NCI-H345 treated with DMSO at 0.1 percent for 48 hours (cell line): ENCODE data around the gene EXD3.
A peak's percentile ranks its signal among the peaks of the same experiment; 100 is the strongest.
"Not testable (repeated sequence)": the region's sequence is repeated elsewhere in the genome, so short reads cannot be mapped to it uniquely, and the experiment has no call there.

Experiments
- DNase-seq: peaks from one replicate; lab custom pipeline; 2025; ENCODE audit not compliant: unreplicated experiment; lab: John Stamatoyannopoulos, UW

EXD3 gene

DNA sequence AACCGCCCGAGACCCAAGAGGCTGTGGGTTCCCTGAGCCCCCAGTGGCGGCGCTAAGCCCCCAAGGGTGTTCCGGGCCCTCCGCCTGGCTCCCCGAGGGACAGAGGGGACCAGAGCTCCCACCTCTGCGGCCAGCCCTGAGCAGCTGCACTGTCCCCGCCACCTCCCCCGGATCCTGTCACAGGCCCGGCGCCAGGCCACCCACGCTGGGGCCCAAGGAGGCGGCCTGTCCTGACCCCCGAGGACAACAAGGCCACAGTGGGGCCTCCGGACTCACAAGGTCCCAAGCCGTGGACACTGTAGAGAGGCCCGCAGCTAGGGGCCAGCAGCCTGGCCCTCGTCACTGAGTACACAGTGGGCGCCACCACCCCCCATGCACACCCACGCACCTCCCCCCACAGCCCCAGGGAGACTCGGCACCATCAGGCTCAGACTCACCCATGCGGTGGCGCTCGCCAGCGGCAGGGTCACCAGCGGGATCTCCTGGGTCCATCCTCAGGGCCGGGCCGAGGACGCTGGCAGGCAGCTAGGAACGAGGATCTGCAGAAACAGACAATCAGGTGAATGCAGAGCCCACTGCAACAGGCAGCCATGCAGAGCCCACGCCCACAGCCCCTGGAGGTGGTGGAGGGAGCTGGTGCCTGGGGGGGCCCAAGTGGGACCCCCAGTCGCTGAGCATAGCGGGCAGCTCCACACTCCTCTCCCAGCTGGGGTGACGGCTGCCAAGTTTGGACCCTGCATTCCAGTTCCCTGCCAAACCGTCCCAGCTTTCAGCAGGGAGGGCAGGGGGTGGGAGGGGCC, 27.9 kb downstream of the EXD3 start:
- DNase-seq, result no peak

DNA sequence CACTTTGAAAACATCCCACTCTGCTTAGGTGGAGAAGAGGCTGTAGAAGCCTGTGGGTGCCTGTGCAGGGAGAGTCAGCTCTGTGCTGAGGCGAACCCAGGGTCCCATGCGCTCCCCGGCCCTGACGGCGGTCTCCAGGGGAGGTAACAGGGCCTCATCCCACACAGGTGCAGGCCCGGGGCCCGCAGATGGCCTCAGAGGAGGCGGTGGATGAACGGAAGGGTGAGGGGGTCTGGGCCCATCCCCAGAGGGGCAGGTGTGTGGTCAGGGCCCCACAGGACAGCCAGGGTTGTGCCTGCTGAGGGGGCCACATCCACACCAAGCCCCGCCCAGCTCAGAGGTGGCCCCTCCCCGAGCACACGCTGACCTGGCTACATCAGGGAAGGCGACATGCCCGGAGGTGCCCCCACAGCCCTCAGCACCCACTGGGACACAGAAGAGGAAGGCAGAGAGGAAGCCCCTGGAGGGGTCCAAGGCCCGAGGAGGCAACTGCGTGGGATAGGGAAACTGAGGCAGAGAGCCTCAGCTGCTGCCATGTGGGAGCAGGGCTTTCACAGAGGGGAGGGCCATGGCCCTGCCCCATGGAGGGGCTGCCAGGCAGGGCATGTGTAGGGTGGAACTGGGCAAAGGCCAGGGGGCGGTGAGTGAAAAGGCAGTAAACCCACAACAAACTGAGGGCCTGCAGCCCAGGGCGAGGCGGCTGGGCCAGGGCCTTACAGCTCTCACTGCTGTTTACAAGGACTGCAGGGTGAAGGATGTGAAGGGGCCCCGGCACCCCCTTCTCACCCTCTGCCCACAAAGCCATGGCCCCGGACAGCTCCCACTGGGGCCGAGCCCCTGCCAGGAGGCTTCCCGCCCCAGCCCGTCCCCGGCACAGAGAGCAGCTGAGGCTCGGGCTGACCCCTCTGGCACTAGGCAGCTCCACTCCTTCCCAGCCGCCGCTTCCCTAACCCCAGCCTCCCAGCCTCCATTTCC, 29.5 kb downstream of the EXD3 start:
- DNase-seq, result no peak

DNA sequence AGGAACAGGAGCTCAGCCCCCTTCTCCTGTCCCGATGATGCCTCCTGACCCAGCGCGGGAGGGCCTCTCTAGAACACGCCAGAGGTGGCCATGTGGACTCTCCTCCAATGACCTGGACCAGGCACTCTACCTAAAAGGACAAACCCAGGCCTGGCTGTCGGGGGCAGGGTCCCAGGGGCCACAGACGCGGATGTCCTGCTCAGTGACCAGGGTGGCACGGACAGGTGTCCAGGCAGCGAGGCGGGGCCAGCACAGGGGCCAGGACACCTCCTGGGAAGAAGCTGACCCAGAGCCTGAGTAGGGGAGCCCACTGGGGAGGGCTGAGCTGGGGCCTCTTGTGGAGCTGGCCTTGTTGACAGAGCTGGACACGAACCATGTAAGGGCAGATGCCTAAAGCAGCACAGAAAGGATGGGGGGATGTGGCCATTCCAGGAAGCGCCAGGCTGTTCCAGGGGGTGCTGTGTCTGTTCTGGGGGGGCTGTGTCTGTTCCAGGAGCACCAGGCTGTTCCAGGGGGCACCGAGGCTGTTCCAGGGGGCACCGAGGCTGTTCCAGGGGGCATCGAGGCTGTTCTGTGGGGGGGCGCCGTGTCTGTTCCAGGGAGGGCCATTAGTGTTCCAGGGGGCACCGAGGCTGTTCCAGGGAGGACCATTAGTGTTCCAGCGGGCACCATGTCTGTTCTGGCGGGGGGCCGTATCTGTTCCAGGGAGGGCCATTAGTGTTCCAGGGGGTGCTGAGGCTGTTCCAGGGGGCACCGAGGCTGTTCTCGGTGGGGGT, 30.5 kb downstream of the EXD3 start:
- no peak for DNase-seq

DNA sequence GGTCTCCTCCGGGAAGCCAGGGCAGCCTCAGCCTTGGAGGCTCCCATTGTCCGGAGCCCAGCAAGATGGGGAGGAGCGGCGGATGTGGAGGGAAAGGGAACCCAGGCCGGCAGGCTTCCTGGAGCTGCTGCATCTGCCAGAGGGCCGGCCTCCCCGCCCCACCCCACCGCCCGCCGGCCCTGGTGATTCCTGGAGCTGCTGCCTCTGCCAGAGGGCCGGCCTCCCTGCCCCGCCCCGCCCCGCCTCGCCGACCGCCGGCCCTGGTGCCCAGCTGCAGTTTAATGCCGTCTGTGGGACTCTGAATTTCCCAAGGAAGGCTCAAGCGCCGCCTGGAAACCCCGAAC, 31.6 kb downstream of the EXD3 start:
- no peak for DNase-seq

DNA sequence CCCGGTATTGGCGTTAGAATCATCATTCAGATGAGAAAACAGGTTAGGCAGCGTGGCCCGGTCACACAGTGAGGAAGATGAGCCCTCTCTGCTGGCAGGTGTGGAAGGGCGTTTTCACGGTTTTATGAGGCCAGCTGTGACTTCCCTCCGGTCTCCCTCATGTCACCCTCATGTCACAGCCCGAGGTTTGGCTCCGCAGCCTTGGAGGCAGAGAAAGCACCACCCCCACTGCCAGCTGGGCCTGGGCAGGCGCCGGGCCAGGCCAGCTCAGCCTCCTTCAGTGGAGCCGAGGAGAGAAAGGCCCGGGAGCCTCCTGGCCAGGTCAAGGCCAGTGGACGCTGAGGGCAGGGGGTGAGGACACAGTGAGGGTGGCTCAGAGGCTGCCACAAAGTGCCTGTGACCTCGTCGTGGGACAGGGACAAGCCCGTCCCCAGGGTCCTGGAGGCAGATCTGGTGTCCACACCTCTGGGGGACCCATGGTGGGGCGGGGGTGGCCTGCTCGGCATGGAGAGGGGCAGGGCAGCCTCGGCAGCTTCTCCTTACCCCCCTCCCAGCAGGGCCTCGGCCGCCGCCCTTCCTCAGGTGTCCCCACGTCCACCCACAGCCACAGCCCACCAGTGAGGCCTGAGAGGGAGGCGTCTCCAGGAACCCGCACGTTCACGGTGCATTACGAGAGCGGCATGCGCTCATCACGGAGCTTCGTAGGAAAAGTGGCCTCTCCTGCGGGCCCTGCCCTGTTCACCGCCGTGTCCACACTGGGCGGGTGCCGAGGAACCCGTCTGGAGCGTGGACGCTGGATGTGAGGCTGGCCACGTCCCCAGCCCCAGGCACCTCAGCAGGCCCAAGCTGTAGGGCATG, 32.2 kb downstream of the EXD3 start:
- DNase-seq, result no peak

DNA sequence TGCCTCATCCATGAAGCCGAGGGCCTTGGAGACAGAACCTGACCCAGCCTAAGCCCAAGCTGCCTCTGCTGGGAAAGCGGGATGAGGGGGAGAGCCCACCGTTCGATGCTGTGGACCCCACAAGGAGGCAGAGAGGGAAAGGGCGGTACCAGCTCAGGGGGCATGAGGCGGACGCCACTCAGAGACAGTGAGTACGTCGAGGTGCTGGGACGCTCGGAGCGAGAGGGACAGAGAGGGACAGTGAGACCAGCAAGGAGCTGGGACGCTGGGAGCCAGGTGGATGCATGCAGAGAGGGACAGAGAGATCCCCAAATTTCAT, 33.6 kb downstream of the EXD3 start:
- DNase-seq, result no peak

DNA sequence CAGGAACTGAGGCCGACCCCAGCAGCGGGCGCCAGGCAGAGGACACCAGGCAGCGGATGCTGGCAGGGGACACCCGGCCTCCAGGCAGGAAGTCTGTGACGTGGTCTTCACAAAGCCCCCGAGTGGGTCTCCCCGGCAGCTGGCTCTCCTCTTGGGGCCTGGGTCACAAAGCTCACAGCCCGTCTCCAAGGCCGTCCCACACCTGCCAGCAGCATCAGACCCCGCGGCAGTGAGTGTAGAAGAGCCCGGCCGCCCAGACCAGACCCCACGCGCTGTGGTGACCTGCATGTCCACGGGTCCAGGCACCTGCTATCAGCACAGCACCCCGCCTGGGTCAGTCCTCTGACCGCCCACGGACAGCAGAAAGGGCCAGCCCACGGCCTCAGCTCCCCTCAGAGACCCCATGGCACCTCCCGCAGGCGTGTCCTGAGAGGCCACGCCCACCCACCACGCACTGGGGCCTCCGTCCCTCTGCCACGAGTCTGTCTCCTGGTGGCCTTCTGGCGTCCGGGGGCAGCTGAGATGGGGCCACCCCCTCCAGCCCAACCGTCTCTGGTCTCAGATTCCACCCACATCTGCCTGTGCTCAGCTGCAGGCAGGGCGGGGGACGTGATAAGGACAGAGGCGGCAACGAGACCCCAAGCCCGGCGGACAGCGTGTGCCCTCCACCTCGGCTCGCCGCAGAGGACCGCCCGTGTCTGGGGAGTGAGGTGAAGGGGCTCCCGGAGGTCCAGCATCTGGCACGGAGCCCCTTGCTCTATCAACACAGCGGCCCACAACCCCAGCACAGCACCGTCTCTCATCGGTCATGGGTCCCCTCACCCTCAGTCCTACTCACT, 34.2 kb downstream of the EXD3 start:
- no peak for DNase-seq

DNA sequence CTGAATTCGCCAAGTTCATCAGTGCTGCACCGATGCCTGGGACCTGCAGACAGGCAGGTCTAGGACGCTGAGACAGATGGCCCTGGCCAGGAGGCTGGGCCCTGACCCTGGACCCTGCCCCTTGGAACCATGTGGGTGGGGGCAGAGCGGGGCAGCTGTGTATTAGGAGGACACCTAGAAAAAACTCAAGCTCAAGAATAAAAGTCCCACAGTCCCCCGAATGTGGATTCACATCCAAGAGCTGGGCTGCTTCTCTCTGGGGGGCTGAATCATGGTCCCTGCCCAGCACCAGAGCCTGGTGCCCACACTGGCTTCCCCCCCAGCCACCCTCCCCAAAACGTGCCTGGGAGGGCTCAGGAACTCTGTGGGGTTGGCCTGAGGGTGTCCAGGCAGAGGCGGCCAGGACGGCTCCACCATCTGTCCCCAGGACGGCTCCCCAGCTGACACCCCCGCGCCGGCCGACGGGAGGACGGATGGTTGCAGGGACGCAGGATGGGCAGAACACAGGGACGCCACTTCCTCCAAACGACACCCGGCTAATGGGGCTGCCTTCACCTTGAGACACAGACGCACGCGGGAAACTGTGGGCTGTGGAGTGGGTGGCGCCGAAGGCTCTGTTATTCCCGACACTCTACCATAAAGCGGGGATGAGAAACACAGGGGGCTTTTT, 34.9 kb downstream of the EXD3 start:
- DNase-seq, result no peak

DNA sequence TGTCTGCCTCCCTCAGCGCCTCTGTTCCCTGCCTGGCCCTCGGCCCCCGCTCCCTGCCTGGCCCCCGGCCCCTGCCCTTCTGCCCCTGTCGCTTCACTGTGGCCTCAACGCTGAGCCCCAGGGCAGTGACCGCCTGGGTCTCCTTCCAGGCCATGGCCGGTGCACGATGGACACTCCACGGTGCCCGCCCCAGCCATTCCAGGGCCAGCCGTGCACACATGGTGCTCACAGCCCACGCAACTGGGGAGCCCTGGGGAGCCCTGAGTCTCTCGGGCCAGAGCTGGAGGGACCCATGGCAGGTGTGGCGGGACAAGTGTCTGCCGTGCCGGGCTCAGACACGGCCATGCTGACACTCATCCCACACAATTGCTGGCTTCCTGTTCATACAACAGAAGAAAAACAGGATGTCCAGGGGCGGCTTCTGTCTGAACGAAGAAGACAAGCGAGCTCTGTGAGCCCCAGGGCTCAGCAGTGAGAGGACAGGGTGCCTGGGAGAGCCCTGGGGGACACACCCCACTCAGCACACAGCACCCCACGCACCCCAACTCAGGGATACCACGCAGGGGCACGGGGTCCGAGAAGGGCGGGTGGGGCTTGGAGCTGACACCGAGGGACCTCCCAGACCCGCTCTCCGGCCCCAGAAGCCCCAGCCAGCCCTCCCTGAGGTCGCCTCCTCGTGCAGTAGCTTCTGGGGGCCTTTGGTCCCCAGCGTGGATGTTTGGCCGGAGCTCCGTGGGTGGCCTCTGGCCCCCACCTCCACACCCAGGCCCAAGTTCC, 35.7 kb downstream of the EXD3 start:
- no peak for DNase-seq

DNA sequence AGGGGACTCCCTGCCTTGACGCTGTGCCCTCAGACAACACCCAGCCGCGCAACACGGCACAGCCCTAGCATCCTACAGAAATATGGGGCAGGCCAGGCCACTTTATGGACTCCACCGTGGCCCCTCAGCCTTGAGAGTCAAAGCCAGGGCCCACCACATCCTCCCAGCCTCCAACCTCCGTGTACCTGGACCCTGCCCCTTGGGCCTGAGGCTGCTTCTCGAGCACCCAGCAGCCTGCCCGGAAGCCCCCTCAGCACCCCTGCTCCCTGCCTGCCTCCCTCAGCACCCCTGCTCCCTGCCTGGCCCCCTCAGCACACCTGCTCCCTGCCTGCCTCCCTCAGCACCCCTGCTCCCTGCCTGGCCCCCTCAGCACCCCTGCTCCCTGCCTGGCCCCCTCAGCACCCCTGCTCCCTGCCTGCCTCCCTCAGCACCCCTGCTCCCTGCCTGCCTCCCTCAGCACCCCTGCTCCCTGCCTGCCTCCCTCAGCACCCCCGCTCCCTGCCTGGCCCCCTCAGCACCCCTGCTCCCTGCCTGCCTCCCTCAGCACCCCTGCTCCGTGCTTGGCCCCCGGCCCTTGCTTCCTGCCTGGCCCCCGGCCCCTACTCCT, 36.4 kb downstream of the EXD3 start:
- DNase-seq, result not testable (repeated sequence)

DNA sequence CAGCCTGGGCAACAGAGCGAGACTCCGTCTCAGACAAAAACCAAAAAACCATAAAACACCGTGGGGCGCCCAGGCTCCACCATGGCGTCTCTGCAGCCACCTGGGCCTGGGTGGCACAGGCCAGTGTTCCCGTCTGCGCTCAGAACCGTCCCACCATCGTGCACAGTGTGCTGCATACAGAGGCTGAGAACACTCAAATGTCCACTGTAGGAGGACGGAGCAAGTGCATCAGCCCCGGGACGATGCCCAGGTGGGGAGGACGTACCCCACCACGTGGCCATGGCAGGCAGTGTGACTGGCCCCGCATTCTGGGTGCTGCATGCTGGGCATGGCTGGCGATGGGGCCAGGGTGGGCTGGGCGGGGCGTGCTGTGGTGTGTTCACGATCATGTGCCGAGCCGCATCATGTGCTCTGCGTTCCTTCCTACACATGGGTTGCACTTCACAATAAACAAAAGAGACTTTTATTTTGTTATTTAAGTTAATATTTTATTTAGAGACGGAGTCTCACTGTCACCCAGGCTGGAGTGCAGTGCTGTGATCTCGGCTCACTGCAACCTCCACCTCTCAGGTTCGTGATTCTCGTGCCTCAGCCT, 37.8 kb downstream of the EXD3 start:
- DNase-seq, result no peak

DNA sequence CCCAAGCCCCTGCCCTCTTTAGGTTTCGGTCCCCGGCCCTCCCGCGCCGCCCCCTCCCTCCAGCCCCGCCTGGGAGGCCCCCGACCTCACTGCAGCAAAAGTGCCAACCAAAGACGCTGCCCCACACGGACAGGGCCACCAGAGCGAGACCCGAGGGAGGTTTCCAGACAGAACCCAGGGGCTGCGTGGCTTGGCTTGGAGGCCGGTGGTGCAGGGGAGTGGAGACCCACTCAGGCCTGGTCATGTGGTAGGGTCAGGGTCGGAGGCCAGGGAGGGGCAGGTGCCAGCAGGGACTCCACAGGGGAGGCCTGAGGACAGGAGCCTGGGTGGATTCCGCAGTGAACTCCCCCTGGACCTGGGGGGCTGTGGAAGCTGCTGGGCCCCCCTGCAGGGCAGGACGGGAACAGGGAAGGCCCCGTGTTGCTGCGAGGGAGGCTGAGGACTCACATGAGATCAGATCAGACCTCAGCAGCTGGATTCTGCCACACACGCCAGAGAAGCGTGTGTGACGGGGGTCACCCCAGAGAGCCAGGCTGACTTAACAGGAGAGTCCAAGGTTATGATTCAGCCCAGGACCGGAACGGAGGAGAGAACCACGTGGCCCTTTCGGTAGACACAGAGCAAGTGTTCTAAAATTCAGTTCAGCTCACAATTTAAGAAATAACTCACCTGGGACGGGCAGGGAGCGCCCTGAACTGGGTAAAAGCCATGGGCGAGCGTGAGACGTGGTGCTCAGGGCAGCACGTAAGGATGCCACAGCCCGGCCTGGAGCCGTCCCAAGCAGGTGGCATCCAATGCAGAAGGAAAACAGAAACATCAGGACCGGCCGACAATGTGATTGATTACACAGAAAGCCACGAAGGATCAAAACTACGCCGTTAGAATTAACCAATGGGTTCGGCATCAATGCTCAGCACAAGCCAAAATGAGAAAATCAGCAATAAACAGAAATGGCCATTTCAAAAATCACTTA, 38.9 kb downstream of the EXD3 start:
- DNase-seq, result no peak

DNA sequence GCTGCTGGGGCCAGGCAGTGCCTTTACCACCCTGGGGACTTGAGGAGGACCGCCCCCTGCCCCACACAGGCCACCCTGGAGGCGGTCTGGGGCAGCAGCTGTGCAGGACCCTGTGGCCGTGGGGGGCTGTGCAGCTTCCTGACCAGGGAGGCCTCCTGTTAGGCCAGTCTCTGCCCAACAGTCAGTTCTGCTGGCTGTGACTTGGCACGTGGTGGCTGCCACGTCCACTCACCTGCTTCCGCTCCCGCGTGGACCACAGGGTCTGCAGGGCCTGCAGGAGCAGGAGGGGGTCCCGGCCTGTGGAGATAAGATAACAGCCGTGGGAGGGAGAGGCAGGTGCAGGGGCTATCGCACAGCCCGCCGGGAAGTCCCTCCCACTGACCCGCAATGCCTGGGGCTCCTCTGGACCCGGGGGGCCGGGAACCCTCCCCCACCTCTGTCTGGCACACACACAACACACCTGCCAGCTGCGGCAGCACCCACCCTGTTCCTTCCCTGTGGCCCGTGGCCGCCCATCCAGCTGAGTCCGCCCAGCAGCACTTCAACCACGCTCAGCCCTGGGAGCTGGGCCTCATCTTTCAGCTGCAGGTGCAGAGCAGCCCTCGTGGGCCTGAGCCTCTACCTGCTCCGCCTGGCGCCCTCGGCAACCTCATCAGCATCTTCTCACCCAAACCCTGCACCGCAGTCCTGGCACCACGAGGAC, 39.7 kb downstream of the EXD3 start:
- peak; percentile 70 for DNase-seq

DNA sequence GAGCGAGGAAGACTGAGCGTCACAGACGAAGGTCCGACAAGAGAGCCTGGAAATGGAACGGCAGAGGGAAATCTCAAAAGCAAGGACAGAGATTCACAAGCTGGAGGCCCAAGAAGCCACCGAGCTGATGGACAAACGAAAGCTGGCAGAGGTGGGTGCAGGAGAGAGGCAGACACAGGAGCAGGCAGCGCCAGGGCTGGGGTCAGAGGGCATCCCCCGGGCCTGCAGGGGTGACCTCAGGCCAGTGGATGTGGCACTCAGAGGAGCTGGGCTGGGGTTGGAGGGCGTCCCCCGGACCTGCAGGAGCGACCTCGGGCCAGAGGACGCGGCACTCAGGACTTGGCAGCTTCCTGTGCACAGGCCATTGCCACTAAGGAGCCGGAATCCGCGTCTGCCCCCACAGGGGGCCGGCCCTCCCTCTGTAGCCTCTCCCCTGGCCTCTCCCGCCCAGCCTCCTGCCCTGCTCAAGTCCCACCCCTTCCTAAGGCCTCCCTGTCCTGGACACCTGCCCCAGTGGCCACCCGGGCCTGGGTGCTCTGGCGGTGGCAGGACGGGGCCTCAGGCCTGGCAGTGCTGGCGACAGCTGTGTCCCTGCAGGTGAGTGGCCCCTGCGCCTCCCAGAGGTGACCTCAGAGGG, 40.4 kb downstream of the EXD3 start:
- no peak for DNase-seq
